Frontal cortex (tissue), 4 donors: ENCODE measurements around the gene PTPRT. TPM values are rescaled to one million over a fixed set of nuclear protein-coding genes. Genes with fewer than 3 reads are reported as not detected.

Source experiments
- DNase-seq, 2 donors: peaks; one replicate each; pipeline ENCODE4 v3.0.0; 2012; ENCODE audit warnings: low spot score in 2 of 2
- FAIRE-seq: peaks from 2 replicates; lab custom pipeline; 2012; peaks lifted over from hg19 to GRCh38; lab: Jason Lieb, UNC
- total RNA-seq: library from RNA; depleted of rRNA; stranded (reverse); fragments of >200 nt; gene quantifications from one replicate; pipeline ENCODE4 v1.2.3, GENCODE V29; 2014
- donor health status: control.
- donor health status: control.
- donor health status: control.

The PTPRT gene
- total RNA-seq, 1 donor from 2014 or later, result 26.9 TPM

DNA sequence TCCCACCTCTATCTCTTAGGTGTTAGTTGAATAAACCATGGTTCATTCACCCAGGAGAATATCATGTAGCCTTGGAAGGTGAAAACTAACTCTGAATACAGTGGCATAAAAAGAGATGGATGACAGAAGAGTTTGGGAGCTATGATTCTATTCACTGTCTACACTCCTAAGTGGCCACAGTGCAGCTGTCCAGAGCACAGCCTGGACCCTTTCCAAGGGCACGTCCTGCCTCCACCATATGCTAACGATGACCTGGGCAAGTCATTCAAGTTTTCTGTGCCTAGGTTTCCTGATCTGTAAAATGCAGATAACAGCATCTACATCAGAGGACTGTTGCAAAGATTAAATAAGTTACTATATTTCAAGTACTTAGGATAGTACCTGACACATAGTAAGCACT, 314.1 kb downstream of the PTPRT start:
- DNase-seq (no peak), FAIRE-seq (no peak)

DNA sequence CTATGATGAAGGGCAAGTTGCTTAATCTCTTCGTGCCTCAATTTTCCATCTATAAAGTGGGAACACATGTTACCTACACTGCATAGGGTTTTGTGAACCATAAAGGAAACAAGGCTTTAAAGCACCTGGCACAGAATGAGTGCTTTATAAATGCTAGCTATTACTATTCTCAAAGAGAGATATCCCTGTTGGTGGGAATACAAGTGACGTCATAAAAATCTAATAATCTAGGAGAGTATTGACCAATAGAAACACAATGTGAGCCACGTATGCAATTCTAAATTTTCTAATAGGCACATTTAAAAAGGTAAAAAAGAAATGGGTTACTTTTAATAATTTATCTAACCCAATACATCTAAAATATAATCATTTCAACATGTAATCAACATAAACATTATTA, 316.4 kb downstream of the PTPRT start:
- FAIRE-seq (no peak), DNase-seq (no peak)

DNA sequence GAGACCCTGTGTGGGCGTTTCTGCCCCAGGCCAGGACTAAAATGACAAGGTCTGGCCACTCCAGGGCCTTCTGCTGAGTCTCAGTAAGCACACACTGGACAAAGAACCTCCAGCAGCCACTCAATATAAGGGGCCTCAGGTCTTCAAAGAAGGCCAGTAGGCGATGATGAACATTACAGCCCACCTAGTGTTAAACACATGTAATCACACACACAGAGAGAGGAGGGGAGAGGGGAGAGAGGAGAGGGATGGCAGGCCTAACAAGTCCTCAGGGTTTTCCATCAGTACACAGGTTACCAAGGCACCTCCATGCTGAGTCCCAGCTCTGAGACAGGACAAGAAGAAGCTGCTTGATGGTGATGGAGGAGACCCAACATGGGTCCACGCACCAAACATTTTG, 325.6 kb downstream of the PTPRT start:
- DNase-seq, result no peak
- no peak for FAIRE-seq

DNA sequence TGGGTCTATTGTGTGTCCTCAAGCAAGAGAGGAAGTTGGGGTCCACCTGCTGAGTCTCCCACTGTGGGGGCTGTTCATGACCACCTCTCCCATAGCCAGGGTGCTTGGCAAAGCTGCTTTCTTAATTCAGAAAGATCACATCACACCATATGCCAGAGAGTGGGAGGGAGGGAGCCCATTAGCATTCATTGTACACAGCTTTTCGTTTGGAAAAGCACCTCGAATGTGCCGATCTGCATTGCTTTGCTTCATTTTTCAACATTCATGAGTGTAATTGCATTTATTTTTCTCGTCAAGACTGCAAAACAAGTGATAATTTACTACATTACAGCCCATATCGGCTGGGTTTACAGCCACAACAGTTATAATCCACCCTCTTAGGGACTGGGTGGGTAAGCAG, 327.3 kb downstream of the PTPRT start:
- FAIRE-seq (no peak), DNase-seq (no peak)

DNA sequence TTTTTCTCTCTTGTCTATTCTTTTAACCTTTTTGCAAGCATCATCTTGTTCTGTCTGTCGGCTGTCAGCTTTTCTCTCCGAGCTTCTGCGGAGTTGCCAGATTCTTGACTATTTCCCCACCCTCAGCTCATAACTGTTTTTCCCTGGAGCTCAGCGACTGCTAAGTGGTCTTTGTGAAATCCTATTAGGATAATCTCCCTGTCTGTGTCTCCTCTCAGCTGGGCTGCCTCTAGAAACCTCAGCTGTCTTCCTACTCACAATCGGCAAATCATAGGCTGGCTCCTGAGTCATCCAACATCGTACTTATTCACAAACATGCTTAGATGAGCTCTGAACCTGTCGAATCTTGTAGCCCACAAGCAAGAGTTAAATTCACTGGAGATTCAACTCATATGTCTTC, 332.3 kb downstream of the PTPRT start:
- DNase-seq, result no peak

DNA sequence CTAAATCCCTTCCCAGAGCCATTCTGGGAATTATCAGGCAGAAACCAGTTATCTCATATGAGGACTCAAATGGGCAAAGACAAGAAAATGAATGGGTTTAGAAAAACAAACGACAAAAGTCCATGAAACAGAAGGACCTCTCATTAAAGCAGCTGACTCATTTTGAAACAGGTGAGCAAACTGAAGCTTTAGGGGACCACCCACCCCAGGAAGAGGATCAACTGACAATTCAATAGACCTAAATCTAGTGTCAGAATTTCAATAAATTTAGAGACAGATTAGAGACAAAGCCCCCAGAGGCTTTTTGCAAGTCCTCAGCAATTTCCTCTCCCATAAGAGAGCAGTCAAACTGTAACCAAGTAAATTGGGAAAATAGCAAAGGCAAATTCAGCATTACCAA, 333.8 kb downstream of the PTPRT start:
- FAIRE-seq (no peak), DNase-seq (no peak)

More for the DNA sequence above, 332.3 kb downstream of the PTPRT start:
- no peak for FAIRE-seq

DNA sequence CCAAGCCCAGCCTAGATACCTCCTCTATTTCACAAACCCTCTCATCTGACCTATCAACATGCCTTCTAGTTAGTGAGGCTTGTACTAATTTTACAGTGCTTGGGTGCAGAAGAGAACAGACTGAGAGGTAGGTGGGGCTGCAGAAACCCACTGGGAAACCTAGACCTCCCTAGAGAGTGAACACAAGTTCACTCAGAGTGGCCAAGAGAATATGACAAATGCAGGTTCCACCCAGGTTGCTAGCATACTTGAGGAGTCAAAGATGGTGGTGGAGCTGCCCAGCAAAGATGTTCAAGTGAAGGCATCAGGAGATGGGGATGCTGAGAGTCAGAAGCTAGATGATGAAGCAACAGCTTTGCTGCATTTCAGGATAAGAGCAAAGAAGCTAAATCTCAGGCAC, 337.0 kb downstream of the PTPRT start:
- FAIRE-seq (no peak), DNase-seq (no peak)

DNA sequence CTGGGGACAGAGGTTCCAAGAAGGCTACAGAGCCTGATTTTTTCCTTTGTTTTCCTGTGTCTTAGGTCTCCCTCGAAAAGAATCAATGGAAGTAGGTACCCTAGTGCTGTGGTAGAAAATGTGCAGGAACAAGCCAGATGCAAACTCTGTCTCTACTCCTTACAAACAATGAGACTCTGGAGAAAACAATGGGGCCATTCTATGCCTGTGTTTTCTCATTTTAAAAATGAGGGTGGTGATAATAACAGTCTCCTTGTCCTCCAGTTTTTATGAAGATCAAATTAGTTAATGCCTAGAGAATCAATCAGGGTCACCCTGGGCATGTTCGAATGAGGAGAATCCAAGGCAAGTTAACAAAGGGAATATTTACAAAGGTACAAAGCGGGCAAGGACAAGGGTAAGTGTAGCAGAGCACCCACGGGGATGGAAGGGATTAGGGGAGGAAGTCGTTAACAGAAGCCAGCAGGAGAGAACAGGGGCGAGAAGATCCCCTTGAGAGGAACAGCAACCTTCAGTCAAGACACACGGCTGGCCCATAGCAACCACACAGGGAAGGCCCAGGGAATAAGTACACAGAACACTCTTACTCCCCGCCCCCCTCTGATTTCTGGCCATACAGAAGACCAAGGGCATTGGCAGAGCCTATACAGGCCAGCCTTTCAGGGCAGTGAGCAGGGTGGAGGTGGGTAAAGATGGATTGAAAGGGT, 342.8 kb downstream of the PTPRT start:
- FAIRE-seq, result no peak
- DNase-seq, result peak in 1 of 2 donors; percentile 2

DNA sequence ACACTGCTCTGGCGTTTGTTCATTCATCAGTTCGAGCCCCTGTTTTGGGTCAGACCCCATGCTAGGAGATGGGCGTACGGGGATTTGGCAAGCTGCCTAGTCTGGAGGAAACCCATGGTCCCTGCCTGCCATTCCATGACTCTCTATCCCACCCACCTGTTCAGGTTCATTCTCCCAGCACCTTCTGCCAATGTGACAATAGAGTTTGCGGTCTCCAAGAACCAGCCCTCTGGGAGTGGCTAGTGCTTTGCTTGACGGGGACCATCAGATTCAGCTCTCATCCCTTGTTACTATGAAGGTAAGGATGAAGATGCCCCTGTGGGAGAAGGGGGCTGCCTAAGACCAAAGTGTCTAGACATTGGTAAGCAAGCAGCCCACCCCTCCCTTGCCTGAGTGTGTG, 345.0 kb downstream of the PTPRT start:
- no peak for DNase-seq
- no peak for FAIRE-seq

DNA sequence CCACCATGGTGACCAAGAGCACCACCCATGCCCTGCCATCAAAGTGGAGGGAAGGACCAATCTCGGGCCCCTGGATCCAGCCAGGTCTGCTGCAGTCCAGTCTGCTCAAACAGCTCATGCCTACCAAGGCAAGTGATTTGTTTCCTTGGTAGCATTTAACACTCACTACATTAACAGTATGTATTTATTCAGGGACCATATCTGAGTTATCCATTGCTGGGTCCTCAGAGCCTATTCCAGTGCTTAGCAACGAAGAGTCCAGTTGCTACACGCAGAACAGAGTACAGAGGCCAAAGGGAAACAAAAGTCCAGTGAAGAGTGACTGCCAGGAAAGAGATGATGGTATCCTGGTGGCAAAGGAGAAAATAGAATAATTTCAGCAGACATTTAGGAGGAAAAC, 352.2 kb downstream of the PTPRT start:
- FAIRE-seq (no peak), DNase-seq (no peak)

DNA sequence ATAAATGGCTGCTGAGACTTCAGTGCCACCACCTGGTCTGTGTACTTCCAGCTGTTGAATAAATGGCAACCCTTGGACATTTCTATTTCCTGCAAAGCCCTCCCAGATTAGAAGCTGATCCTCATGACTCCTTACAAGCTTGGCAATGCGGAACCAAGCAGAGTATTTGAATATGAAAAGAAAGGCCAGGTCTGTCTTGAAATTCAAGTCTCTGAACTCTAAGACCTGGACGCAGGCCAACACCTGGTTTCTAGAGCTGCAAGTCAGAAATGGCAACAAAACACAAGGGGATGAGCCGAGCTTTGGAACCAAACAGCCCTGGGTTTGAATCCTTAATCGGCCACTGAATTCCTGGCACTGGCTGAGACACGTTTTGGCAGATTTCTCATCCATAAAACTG, 353.4 kb downstream of the PTPRT start:
- FAIRE-seq (no peak), DNase-seq (no peak)

DNA sequence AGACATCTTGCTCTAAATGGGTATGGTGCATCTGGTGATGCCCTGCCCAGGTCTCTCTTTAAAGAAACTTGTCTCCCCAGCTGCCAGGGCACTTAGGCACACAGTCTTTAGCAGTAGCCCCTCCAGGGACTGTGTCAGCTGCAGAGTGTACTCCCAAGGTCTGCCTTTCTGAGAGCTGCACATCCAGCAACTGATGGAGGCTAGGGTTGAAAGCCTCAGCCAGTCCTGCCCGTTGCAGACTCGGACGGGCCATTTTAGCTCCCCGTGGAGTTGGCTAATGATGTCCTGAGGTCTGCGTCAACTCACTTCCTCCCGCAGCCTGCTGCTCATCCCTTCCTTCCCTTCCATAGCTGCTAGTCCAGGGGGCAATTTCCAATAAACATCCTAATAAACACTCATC, 381.8 kb downstream of the PTPRT start:
- FAIRE-seq, result no peak
- no peak for DNase-seq

DNA sequence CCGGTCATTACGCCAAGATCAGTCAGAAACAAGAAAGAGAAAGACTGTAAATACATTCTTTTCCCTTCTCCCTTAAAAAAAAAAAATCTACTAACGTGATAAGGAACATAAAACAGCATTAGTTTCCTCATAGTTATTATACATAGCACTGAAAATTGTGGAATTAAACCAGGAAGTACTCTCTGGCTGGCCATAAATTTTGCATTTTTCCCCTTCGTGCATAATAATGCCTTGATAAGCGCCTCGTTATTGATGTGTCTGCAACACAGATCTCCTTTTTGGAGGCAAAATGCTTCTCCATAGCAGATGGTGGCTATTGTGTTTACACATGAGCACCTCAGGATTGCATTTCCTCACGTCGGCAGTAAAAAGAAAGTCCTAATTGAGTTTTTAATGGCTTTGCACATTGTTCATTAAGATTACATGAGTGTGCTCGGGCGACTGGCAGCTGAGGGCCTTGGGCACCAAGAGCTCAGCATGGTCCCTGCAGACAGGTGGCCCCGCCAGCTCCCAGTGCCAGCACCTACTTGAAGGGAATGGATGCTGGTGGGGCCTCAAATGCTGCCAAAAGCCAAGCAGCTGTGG, 394.5 kb downstream of the PTPRT start:
- FAIRE-seq (no peak), DNase-seq (no peak)

DNA sequence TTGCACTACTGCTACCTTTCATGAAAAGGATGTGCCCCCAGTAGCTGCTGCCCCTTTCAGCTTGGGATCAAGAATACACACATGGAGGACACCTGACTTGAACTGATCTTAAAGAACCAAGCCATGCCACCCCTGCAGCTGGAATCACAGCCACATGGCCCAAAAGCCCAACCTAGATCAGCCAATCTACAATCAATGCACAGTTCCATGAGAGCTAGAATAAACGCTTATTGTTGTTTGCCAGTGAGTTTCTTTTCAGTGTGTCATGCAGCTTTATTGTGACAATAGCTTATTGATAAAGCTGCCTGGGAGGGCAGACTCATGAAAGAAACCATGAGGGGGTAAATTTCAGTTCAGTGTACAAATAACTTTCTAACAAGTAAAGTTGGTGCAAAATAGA, 397.7 kb downstream of the PTPRT start:
- no peak for FAIRE-seq
- peak in 1 of 2 donors; percentile 24 for DNase-seq

DNA sequence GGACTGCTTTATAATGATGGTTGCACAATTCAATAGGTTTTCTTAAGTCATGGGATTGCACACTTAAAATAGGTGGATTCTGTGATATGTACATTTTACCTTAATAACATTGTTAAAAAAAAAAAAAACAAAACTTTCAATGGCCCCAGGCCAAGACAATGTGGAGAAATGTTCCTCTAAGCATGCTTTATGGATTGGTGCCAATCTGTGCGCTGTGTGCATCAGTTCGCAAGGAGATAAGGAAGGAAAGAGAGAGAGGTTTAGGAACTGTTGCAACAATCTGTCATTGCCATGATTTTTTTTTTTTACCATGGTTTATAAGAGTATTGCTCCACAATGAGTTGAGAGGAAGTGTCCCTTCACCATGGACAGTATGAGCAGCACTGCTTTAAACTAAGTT, 399.6 kb downstream of the PTPRT start:
- DNase-seq (no peak), FAIRE-seq (no peak)

DNA sequence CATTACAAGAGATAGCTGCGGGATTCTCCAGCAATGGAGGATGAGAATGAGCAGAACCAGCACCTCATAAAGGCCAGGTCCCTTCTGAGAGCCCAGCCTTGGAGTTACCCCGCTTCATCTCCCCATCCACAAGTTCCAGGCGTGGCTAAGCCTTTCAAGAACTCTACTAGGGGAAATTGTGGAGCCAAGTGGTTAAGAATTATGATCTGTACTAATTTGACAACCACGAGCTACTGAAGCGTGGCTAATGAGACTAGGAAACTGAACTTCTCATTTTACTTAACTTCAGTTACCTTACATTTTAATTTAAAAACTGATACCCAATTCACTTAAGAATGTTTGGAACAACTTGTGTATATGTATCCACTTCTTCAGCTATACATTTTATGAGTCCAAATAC, 401.0 kb downstream of the PTPRT start:
- DNase-seq (no peak), FAIRE-seq (no peak)

DNA sequence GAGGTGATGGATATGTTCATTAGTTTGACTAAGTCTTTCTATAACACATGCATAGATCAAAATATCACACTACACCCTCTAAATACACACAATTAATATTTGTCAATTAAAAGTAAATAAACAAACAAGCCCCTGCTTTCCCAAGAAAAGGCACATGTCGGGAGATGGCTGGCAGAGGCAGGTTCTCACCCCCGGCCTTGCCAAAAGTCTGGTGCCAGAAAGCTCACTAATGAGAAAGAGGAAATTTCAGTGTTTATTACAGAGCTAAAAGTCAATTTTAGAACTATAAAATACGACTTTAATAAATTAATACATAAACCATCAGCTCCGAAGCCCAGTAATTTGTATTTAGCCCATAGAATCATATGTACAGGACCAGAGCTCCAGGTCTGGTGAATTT, 404.7 kb downstream of the PTPRT start:
- no peak for DNase-seq
- FAIRE-seq, result no peak

DNA sequence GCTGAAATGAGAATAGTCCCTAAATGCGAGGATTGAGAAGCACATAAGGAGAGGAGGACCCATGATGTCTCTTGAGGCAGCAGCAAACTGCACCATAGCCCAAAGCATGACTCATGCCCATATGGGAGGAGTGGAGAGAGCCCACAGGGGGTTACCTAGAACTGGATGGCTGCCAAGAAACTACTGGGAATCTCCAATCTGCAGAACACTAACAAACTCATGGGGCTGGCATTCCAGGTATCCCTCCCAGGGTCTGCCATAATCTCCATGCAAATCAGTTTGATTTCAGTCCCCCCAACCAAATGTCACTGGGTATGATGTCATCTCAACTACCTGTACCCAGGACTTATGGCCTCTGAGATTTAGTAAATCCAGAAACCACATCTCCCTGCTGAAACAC, 410.5 kb downstream of the PTPRT start:
- FAIRE-seq (no peak), DNase-seq (no peak)

DNA sequence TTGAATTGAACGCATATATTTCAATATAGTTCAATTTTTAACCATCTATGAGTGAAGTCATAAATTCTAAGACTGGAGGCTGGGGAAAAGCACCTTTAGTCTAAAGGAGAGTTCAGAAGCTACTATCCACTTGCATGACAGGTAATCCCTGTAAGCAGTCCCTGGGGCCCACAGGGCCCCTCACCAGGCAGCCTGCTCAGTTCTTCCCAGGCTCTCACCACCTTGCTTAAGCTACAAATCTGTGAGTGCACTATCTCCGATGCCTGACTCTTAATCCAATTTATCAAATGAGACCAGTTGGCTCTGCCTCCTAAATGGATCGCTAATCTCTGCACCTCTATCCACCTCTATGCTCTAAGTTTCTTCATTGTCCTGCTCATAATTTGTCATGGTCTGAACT, 413.8 kb downstream of the PTPRT start:
- no peak for DNase-seq
- no peak for FAIRE-seq

DNA sequence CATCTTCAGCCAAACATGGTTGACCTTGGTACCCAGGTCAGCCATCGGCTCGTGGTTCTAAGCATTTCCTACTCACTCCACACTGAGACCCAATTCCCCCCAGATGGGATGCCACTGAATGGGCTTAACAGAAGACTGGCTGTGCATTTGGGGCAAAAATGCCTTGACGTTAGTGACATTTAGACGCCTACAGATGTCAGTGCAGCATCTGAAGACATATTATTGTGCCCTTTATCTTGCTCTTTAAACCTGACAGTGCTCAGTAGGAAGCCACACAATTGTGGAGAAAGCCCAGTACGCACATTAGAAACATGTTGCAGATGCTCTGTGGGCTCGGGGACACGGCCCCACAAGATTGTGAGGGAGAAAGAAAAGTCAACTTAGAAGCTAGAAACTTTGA, 414.7 kb downstream of the PTPRT start:
- no peak for DNase-seq
- FAIRE-seq, result no peak

DNA sequence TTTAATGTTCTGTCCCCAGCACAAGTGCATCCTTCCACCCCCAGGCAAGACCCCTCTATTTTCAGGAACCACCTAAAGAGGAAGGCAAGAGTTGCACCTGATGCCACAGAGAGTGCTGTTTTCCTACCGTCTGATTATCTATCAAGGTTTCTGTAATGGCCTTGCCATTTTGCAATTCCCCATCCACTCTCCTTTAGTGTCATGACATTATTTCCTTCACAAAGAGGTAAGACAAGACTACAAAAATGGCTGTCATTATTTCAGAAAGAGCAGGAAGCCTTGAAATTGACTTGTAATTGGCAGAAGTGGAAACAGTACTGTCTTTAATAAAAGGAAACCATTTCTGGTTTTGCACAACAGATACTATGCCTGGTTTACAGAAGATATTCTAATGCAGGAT, 426.7 kb downstream of the PTPRT start:
- FAIRE-seq (no peak), DNase-seq (no peak)

DNA sequence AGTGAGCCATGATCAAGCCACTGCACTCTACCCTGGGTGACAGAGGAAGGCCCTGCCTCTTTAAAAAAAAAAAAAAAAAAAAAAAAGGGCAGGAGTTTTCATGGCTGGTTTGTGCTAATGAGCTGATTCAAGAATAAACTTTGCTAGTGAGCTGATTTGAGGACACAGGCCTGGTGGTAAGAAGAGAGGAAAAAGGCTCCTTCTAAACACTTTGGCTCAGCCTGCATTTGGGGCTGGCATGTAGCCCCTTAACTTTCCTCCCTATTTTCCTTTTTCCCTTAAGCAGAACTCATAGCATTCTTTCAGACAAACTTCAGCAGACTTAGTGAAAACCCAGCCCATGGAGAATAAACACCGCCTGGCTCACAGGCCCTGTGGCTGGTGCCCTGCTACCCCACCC, 432.7 kb downstream of the PTPRT start:
- no peak for FAIRE-seq
- peak in 1 of 2 donors; percentile 14 for DNase-seq
